GM18861 (cell line): ENCODE data around the gene PSMA3.

Source experiments
- ATAC-seq: cut with Tn5 transposase; IDR thresholded peaks from one replicate; pipeline ENCODE4 v1.9.1; 2021; ENCODE audit not compliant: unreplicated experiment

PSMA3 gene

GRCh38 chr14:58298477-58299400 is 54.1 kb downstream of the PSMA3 start, which contains the start of gene ARID4A:
Gene ARID4A (plus strand): TSS chr14:58298555. CDS start chr14:58299855, 1,300 bp downstream.
- ATAC-seq, result no peak

GRCh38 chr14:58299401-58300330 is 55.0 kb downstream of the PSMA3 start:
- no peak for ATAC-seq

DNA sequence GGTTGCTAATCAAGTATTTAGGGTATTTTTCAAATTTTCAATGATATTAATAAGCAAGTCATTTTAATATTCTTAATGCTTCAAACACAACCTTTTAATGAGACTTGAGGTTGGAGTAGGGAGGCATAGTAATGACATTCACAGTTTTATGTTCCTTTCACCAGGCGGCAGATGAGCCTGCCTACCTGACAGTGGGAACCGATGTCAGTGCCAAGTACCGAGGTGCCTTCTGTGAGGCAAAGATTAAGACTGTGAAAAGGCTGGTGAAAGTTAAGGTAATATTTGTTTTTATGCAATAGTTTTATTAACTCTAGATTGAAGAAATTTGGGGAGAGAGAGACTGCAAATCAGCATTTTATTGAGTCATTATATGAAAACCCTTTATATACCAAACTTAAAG is 56.8 kb downstream of the PSMA3 start:
- ATAC-seq, result no peak

DNA sequence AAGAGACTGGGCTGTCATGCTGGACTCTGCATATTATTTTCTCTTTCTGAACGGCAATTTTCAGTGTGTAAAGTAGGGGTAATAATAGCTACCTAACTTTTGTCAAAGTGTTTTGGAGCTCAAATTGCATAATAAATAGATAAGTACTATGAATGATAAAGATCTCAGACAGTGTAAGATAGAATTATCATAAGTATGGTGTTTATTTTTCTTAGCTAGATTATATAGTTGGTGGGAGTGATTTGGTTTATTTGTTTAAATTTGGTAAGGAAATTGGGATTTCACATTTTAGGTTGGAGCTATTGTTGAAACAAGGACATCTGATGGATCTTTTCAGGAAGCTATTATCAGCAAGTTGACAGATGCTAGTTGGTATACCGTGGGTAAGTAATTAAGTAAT is 61.1 kb downstream of the PSMA3 start:
- ATAC-seq, result no peak

GRCh38 chr14:58307597-58308316 is 63.1 kb downstream of the PSMA3 start:
- no peak for ATAC-seq

- no peak for ATAC-seq
Measured at GRCh38 chr14:58309086-58309485, 64.4 kb downstream of the PSMA3 start.

DNA sequence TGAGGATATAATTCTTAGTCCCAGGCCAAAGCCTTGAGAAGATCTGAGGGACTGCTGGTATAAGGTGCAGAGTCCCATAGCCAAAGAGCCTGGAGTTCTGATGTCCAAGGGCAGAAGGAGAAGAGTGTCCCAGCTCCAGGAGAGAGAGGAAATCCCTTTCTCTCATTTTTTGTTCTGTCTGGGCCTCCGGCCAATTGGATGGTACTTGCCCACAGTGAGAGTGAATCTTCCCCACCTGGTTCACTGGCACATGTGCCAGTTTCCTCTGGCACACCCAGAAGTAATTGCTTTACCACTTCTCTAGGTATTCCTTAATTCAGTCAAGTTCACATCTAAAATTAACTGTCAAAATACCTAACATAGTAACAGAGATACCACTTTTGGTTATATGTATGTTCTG is 69.1 kb downstream of the PSMA3 start:
- ATAC-seq, result no peak

- ATAC-seq, result no peak
Measured at GRCh38 chr14:58315606-58316005, 71.0 kb downstream of the PSMA3 start.
